ENCODE results near the gene SDK1.

SDK1 gene

DNA sequence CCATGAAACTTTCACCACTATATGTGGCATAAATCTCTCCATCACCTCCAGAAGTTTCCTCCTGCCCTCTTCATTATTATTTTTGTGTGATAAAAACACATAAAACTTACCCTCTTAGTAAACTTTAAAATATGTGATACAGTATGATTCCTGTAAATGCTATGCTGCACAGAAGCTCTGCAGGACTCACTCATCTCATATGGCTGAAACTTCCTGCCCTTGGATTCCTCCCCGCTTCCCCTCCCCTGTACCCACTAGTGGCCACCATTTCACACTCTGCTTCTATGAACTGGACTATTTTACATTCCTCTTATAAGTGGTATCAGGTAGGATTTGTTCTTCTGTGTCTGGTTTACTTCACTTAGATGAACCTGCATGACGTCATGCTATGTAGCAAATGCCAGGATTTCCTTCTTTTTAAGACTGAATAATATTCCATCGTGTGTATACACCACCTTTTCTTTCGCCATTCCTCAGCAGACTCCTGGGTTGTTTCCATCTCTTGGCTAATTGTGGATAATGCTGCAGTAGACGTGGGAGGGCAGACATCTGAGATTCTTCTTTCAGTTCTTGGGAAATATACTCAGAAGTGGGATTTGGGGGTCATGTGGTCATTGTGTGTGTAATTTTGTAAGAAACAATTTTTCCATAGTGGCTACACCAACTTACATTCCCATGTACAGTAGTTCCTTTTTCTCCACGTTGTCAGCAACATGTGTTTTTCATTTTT is 335.2 kb downstream of the SDK1 start:
- Histone ChIP-seq H3K27ac (no peak overlapping the region), H3K36me3 (no peaks in the 10 kb centered on the region), H3K9me3 (no peaks in the 10 kb centered on the region), H3K4me1 (ENCODE audit: control insufficient read depth in 1 of 2, insufficient read depth in 1 of 2, low read depth in 1 of 2, low read length in 1 of 2) (no peaks in the 10 kb centered on the region), H3K27me3 (no peaks in the 10 kb centered on the region), H3K4me3 (ENCODE audit: low read depth in 1 of 2, low read length in 1 of 2) (no peak overlapping the region)
- TF ChIP-seq, protein P1, sequence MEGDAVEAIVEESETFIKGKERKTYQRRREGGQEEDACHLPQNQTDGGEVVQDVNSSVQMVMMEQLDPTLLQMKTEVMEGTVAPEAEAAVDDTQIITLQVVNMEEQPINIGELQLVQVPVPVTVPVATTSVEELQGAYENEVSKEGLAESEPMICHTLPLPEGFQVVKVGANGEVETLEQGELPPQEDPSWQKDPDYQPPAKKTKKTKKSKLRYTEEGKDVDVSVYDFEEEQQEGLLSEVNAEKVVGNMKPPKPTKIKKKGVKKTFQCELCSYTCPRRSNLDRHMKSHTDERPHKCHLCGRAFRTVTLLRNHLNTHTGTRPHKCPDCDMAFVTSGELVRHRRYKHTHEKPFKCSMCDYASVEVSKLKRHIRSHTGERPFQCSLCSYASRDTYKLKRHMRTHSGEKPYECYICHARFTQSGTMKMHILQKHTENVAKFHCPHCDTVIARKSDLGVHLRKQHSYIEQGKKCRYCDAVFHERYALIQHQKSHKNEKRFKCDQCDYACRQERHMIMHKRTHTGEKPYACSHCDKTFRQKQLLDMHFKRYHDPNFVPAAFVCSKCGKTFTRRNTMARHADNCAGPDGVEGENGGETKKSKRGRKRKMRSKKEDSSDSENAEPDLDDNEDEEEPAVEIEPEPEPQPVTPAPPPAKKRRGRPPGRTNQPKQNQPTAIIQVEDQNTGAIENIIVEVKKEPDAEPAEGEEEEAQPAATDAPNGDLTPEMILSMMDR (IDR thresholded peaks at IDR 0.05), result no peak

DNA sequence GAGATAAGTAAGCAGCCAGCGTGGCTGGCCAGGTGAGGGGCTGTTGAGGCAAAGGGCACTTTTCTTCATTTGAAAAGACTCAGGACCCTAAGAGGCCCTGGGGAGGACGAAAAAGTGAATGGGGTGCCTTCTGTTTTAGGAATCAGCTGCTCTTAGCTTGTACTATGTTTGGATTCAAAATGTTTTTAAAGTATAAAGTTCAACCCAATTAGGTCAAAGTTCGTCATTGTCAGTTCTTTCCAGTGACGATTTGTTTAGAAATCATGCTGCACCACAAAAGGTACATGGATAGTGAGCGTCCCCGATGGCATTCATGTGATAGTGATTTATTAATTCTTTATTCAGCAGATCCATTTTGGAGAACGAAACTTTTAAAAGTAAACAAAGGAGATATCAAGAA is 338.2 kb downstream of the SDK1 start:
- H3K36me3 ChIP-seq, result no peaks in the 10 kb centered on the region
- H3K4me3 ChIP-seq (ENCODE audit: low read depth in 1 of 2, low read length in 1 of 2), result no peak overlapping the region
- no peaks in the 10 kb centered on the region for H3K9me3 ChIP-seq
- no peak overlapping the region for H3K27ac ChIP-seq
- H3K4me1 ChIP-seq (ENCODE audit: control insufficient read depth in 1 of 2, insufficient read depth in 1 of 2, low read depth in 1 of 2, low read length in 1 of 2), result no peaks in the 10 kb centered on the region
- TF ChIP-seq, protein P1 (IDR thresholded peaks at IDR 0.05), result no peak
- no peaks in the 10 kb centered on the region for H3K27me3 ChIP-seq

DNA sequence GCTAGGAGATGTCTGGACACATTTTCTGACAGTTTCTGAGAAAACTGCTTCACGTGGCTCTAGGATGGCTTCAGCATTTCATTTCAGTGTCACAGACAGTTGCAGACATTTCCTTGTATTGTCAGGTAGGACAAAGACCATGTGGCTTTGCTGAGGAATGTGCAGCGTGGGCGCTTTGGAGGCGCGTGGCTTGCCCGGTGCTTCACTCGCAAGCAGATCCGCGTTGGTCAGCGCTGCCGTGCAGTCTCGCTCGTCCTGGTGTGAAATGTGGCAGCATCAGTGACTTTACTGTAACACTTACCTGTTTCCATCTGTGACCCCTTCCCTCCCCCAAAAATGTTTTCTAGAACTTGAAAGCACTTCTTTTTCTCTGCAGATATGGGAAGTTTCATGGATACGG is 340.5 kb downstream of the SDK1 start:
- Histone ChIP-seq H3K9me3 (no peaks in the 10 kb centered on the region), H3K27ac (no peak overlapping the region), H3K27me3 (no peaks in the 10 kb centered on the region), H3K4me1 (ENCODE audit: control insufficient read depth in 1 of 2, insufficient read depth in 1 of 2, low read depth in 1 of 2, low read length in 1 of 2) (no peaks in the 10 kb centered on the region), H3K4me3 (ENCODE audit: low read depth in 1 of 2, low read length in 1 of 2) (no peak overlapping the region), H3K36me3 (no peaks in the 10 kb centered on the region)
- TF ChIP-seq, protein P1 (IDR thresholded peaks at IDR 0.05), result no peak

DNA sequence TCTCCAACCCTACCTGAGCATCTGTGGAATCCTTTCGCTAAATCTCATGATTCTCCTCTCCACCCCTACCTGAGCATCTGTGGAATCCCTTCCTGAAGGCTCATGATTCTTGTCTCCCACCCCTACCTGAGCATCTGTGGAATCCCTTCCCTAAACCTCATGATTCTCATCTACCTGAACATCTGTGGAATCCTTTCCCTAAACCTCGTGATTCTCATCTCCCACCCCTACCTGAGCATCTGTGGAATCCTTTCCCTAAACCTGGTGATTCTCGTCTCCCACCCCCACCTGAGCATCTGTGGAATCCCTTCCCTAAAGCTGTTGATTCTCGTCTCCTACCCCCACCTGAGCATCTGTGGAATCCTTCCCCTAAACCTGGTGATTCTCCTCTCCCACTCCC is 342.0 kb downstream of the SDK1 start:
- no peak overlapping the region for H3K27ac ChIP-seq
- H3K36me3 ChIP-seq, result no peaks in the 10 kb centered on the region
- no peaks in the 10 kb centered on the region for H3K9me3 ChIP-seq
- H3K4me3 ChIP-seq (ENCODE audit: low read depth in 1 of 2, low read length in 1 of 2), result no peak overlapping the region
- no peaks in the 10 kb centered on the region for H3K27me3 ChIP-seq
- TF ChIP-seq, protein P1 (IDR thresholded peaks at IDR 0.05), result no peak
- no peaks in the 10 kb centered on the region for H3K4me1 ChIP-seq (ENCODE audit: control insufficient read depth in 1 of 2, insufficient read depth in 1 of 2, low read depth in 1 of 2, low read length in 1 of 2)

DNA sequence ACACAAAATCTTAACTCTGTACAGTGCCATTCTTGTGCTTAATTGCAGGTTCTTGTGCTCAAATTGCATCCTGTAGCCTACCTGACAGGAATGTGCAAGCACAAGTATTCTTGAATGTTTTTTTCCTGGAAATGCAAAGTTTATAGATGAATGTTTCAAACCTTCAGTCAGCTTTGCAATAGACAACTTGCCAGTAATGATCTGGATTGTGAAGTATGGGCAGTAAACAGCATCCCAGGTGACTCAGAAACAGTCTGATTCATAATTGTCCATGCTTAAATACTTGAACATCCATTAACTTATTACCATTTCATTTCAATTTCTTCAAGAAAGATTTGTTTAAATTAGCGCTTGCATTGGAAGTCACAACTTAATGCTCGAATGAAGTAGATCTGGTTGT is 347.2 kb downstream of the SDK1 start:
- Histone ChIP-seq H3K9me3 (no peaks in the 10 kb centered on the region), H3K36me3 (no peaks in the 10 kb centered on the region), H3K27ac (no peak overlapping the region), H3K4me1 (ENCODE audit: control insufficient read depth in 1 of 2, insufficient read depth in 1 of 2, low read depth in 1 of 2, low read length in 1 of 2) (peaks cover 0 to 6% of the 10 kb centered on the region in 2 experiments), H3K4me3 (ENCODE audit: low read depth in 1 of 2, low read length in 1 of 2) (no peak overlapping the region), H3K27me3 (no peaks in the 10 kb centered on the region)
- TF ChIP-seq, protein P1 (IDR thresholded peaks at IDR 0.05), result no peak
